Epidermal melanocyte (primary cell): ENCODE measurements around the gene TMEM255A.
"Not testable (repeated sequence)": the region's sequence is repeated elsewhere in the genome, so short reads cannot be mapped to it uniquely, and the experiment has no call there.

Source experiments
- DNase-seq: peaks from one replicate; pipeline ENCODE4 v3.0.0; 2011; ENCODE audit warnings: low spot score; ENCODE audit not compliant: insufficient read length

TMEM255A gene

DNA sequence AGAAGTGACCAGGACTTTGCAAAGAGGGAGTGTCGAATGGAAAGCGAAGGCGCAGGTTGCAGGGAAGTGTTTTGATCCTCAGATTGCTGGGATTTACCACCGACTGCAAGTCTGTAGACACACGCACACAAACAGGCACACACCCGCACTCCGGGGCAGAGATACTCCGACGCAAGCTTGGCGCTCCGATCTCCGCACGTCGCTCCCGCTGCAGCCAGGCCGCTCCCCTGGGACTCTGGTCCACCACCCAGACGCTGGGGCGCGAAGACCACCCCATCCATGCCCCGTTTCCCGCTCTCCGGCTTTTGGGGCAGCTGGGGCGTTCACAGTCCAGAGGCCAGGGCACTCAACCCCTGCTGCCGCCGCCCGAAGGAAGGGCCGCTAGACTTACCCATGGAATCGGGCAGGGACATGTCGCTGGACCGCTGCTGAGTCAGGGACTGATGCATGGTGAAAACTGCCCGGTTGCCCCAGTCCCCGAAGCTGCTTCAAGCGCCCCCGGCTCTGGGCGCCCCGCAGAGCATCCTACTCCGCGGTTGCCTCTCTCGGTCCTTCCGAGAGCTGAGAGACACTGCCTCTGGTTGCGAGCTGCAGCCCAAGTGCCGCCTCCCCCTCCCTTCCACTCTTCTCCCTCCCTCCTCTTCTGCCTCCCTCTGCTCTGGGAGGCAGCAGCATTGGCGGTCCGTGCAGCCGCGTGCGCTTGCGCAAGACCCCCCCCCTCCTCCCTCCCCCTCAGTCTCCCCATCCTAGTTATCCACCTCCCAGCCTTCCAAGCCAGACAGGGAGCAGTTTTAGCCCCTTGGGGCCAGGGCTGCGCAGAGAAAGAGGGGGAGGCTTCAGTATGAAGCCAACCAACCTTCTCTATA is at the start of gene TMEM255A:
TSS of gene TMEM255A (minus strand) at position 601 of the 866 bp plus-strand sequence. CDS start at position 449, 152 bp downstream.
- no peak for DNase-seq

GRCh38 chrX:120358737-120359456 is 47.6 kb upstream of the TMEM255A start:
- DNase-seq: no peak

DNA sequence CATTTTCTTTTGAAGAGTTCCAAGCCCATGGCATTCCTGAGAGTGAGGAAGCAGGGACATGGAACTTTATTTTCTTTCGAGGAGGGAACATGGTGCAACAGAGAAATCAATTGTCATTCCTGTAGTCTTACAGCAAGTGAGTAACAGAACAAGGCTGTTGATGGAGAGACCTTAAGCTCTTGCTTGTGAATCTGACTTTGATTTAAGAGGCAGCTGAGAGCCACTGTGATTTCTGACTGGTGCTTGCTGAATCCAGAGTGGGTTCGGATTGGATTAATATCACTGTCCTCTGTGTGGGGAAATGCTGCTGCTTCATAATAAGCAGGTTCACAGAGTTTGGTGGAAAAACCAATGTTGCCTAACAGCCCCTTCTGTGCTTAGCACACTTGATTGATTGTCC is 45.9 kb upstream of the TMEM255A start:
- no peak for DNase-seq

DNA sequence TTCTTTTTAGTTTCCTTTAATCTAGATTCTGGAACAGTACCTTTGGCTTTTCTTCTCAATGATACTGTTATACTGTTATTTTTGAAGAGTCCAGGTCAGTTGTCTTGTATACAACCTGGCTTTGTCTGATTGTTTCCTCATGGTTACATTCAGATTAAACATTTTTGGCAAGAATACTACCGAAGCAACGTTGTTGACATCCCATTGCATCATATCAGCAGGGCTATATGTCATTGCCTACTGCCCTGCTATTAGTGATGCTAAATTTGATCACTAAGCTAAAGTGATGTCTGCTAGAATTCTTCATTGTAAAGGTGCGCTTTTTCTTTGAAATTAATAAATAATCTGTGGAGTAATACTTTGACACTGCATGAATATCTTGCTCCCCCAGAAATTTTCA is 44.8 kb upstream of the TMEM255A start:
- DNase-seq: no peak

- DNase-seq: no peak
Measured at GRCh38 chrX:120350450-120351138, 39.3 kb upstream of the TMEM255A start.

DNA sequence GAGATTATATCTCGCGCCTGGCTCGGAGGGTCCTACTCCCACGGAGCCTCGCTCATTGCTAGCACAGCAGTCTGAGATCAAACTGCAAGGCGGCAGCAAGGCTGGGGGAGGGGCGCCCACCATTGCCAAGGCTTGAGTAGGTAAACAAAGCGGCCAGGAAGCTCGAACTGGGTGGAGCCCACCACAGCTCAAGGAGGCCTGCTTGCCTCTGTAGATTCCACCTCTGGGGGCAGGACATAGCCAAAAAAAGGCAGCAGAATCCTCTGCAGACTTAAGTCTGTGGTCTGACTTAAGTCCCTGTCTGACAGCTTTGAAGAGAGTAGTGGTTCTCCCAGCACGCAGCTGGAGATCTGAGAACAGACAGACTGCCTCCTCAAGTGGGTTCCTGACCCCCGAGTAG is 33.3 kb upstream of the TMEM255A start:
- not testable (repeated sequence) for DNase-seq

DNA sequence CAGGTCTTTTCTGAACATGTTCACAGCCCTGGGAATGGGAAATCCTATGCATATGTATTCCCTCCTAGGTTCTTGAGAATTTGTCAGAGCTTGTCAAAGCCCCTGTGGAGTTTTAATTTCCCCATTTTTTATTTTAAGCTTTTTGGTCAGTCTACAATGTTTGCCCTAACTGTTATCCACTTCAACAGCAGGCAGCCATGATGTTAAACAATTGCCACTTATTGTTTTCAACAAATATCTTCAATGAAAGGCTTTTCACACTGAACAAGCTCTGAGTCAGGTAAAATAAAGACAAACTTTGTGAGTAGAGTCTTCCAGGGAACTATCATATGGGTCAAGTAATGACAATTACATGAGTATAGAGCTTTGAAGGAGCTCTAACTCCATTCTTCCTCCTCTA is 25.6 kb upstream of the TMEM255A start:
- no peak for DNase-seq

DNA sequence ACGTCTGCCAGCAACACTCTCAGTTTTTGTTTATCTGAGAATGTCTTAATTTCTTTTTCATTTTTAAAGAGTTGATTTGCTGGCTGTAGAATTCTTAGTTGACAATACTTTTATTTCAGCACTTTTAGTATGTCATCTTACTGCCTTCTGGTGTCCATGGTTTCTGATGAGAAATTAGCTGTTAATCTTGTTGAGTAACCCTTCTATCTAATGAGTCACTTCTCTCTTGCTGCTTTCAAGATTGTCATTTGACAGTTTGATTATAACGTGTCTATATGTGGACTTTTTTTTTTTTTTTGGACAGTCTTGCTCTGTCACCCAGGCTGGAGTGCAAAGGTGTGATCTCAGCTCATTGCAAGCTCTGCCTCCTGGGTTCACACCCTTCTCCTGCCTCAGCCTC is 24.0 kb upstream of the TMEM255A start:
- DNase-seq: no peak

GRCh38 chrX:120334603-120335002 is 23.3 kb upstream of the TMEM255A start:
- no peak for DNase-seq

GRCh38 chrX:120334151-120334550 is 22.9 kb upstream of the TMEM255A start:
- no peak for DNase-seq

DNA sequence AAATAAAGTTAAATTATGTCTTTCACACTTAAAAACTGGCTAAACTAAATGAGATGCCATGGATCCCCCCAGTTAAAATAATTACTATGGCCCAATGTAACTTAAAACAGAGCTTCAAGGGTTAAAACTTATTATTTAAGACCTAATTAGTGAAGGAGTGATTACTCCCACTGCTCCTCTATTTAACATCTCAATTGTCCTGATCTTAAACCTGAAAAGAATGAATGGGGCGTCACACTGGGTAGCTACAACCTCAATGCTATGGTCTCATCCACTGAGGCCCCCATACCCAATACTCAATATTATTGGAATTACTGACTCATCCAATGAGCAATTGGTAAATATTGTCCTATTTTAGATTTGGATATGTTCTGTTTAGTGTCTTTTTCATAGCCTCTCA is 21.1 kb upstream of the TMEM255A start:
- no peak for DNase-seq

GRCh38 chrX:120331116-120331515 is 19.9 kb upstream of the TMEM255A start:
- no peak for DNase-seq

GRCh38 chrX:120321520-120322281 is 10.4 kb upstream of the TMEM255A start:
- no peak for DNase-seq

DNA sequence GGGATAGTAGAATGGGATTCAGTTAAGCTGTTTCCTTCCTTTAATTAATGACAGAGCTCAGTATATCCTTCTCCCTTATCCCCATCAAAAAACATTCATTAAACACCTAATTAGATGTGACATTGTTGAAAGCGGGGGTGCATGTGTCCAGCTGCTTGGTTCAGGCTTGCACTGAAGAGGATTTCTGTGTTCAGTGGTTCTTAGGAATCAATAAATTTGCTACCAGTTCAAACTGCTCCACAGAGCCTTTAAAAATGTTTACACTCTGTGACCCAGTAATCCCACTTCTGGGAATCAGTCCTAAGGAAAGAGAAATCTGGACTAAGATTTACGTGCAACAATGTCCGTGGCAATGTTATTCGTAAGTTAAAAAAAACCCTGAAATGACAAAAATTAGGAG is 7.2 kb upstream of the TMEM255A start:
- DNase-seq: no peak

GRCh38 chrX:120316587-120317283 is 5.5 kb upstream of the TMEM255A start:
- no peak for DNase-seq

GRCh38 chrX:120315776-120316175 is 4.5 kb upstream of the TMEM255A start:
- no peak for DNase-seq

GRCh38 chrX:120311727-120312063 is 434 bp upstream of the TMEM255A start:
- no peak for DNase-seq

DNA sequence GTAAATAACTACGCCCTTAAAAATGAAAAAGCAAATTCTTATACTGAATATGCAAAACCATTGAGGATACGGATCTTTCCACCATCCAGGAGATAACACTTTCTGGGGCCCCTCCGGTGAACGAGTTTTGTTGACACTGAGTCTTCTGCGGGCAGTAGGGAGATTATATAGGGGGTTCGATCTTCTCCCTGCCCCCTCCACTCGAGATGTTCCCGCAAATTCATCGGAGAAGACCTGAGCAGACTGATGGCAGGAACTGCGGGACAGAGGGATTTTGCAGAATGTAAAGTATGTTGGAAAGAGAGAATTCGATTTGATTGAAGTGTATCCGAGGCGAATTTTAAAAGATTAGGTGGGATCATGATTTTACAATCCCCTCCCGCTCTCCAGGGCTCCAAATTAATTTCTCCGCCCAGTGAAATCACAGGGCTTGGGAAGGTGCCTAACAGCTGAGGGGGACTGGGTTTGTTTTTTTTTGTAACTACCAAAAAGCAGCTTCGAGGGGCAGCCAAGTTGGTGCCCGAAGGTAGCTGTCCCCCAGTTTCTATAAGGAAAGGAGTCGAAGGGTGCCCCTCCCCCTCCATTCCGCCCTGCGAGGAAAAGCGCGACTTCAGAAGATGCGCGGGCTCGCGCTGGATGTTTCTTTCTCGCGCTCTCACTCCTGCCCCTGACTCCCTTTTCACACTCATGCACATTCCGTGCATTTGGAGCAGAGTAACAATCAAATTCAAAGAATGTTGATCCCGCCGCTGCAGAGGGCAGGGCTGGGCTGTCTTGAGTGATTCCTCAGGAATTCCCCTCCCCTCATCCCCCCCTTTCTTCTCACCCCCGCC is 1.2 kb downstream of the TMEM255A start:
- DNase-seq: no peak

DNA sequence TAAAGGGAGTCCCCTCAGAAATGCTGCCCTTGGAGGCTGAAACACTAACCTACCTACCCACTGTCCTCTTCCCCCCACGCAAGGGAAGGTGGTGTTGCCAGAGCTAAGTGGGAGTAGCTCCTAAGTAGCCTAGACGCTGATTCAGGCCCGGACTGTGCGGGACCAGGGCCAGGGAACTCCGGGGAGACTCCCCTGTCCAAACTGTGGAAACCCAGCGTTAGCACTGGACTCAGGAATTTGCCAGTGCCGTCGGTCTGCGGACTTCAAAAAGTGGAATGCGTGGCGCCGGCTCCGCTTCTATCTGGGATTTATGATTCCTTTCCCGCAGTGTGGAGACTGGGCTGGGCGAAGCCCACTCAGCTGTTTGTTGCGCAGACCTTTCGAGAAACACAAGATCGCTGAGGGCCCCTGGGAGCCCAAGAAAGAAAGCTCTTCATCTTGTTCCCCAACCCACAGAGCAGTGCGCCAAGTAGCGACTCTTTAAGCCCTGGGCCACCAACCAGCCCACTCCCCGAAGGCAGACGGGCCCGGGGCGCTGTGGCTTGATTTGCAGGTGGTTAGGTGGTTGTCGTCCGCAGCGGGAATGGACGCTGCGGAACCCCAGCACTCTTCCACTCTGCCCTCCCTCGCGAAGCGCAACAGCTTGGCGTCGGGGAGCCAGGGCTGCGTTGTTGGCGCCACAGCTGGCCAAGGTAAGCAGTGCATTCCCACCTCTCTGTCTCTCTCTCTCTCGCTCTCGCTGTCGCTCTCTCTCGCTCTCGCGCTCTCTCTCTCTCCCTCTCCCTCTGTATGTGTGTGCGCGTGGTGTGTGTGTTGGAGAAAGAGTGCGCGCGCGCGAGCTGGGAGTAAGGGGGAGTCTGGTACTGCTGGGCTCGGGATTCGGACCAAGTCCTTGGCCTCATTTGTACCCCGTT is 2.0 kb downstream of the TMEM255A start:
- DNase-seq: no peak
